SK-N-SH treated with all-trans-retinoic acid at 6 μM for 48 hours (cell line): ENCODE data around the gene ARFRP1.

ENCODE experiments used
- ATAC-seq: fragments of 200-7000 bp; cut with Tn5 transposase; 3 replicates; pipeline ENCODE4 v1.9.1; 2020; ENCODE audit warnings: mild to moderate bottlenecking, moderate library complexity
- ARNTL ChIP-seq: fragments of 450-650 bp; formaldehyde crosslinking; IDR thresholded peaks from 2 replicates; pipeline ENCODE4 v1.5.0; 2020; ENCODE audit warnings: low read depth, mild to moderate bottlenecking, moderate library complexity, borderline replicate concordance
- BACH2 ChIP-seq: fragments of 250-450 bp; sonication (Bioruptor Pico); IDR thresholded peaks from 2 replicates; pipeline ENCODE4 v1.9.0; 2021; ENCODE audit warnings: mild to moderate bottlenecking, borderline replicate concordance
- GLIS3 ChIP-seq: fragments of 250-450 bp; sonication (Bioruptor Pico); IDR thresholded peaks from 2 replicates; pipeline ENCODE4 v1.5.0; 2020; ENCODE audit warnings: mild to moderate bottlenecking, moderate library complexity
- ISL1 ChIP-seq: fragments of 250-450 bp; sonication (Bioruptor Pico); IDR thresholded peaks from 2 replicates; pipeline ENCODE4 v2.1.2; 2022; ENCODE audit warnings: mild to moderate bottlenecking, moderate library complexity
- OSR1 ChIP-seq: fragments of 250-450 bp; sonication (Bioruptor Pico); IDR thresholded peaks from 2 replicates; pipeline ENCODE4 v1.8.0; 2022; ENCODE audit warnings: moderate library complexity, mild to moderate bottlenecking, inconsistent platforms
- PPARA ChIP-seq: fragments of 250-450 bp; sonication (Bioruptor Pico); IDR thresholded peaks from 2 replicates; pipeline ENCODE4 v1.5.0; 2020; ENCODE audit warnings: mild to moderate bottlenecking, borderline replicate concordance
- SNAI2 ChIP-seq: fragments of 250-450 bp; sonication (Bioruptor Pico); IDR thresholded peaks from 2 replicates; pipeline ENCODE4 v1.5.0; 2020; ENCODE audit warnings: mild to moderate bottlenecking, moderate library complexity
- TCF4 ChIP-seq: fragments of 250-450 bp; sonication (Bioruptor Pico); IDR thresholded peaks from 2 replicates; pipeline ENCODE4 v1.8.0; 2021; ENCODE audit warnings: mild to moderate bottlenecking, moderate library complexity, borderline replicate concordance
- TOX ChIP-seq: fragments of 250-450 bp; sonication (Bioruptor Pico); IDR thresholded peaks from 2 replicates; pipeline ENCODE4 v1.8.0; 2021; ENCODE audit warnings: mild to moderate bottlenecking, moderate library complexity, borderline replicate concordance
- ZC3H10 ChIP-seq: fragments of 250-450 bp; sonication (Bioruptor Pico); IDR thresholded peaks from 2 replicates; pipeline ENCODE4 v1.5.1; 2021; ENCODE audit warnings: mild to moderate bottlenecking, moderate library complexity
- ZFP3 ChIP-seq: fragments of 250-450 bp; sonication (Bioruptor Pico); IDR thresholded peaks from 2 replicates; pipeline ENCODE4 v1.5.0; 2020; ENCODE audit warnings: mild to moderate bottlenecking, moderate library complexity
- ZFP30 ChIP-seq: fragments of 450-650 bp; formaldehyde crosslinking; IDR thresholded peaks from 2 replicates; pipeline ENCODE4 v1.5.0; 2022; ENCODE audit warnings: mild to moderate bottlenecking, moderate library complexity
- ZNF565 ChIP-seq: fragments of 450-650 bp; formaldehyde crosslinking; conservative IDR thresholded peaks from 2 replicates; pipeline ENCODE4 v1.5.0; 2020; ENCODE audit warnings: low read depth, mild to moderate bottlenecking, moderate library complexity
- ZNF70 ChIP-seq: fragments of 450-650 bp; formaldehyde crosslinking; IDR thresholded peaks from 2 replicates; pipeline ENCODE4 v1.5.0; 2020; ENCODE audit warnings: mild to moderate bottlenecking, moderate library complexity
- ZNF8 ChIP-seq: fragments of 450-650 bp; formaldehyde crosslinking; IDR thresholded peaks from 2 replicates; pipeline ENCODE4 v1.5.0; 2020; ENCODE audit warnings: mild to moderate bottlenecking, moderate library complexity
- TF ChIP-seq, protein P1 (sequence below): fragments of 250-450 bp; sonication (Bioruptor Pico); IDR thresholded peaks from 2 replicates; pipeline ENCODE4 v1.5.1; 2021; ENCODE audit warnings: mild to moderate bottlenecking, moderate library complexity
- TF ChIP-seq, protein P2 (sequence below): fragments of 250-450 bp; sonication (Bioruptor Pico); IDR thresholded peaks from 2 replicates; pipeline ENCODE4 v1.8.0; 2020; ENCODE audit warnings: mild to moderate bottlenecking, moderate library complexity, borderline replicate concordance
- TF ChIP-seq, protein P3 (sequence below): fragments of 250-450 bp; sonication (Bioruptor Pico); IDR thresholded peaks from 2 replicates; pipeline ENCODE4 v1.8.0; 2021; ENCODE audit warnings: low read depth, mild to moderate bottlenecking, moderate library complexity, borderline replicate concordance
- TF ChIP-seq, protein P4 (sequence below): fragments of 250-450 bp; sonication (Bioruptor Pico); IDR thresholded peaks from 2 replicates; pipeline ENCODE4 v1.5.1; 2020; ENCODE audit warnings: low read depth, mild to moderate bottlenecking, moderate library complexity

The ARFRP1 gene

DNA sequence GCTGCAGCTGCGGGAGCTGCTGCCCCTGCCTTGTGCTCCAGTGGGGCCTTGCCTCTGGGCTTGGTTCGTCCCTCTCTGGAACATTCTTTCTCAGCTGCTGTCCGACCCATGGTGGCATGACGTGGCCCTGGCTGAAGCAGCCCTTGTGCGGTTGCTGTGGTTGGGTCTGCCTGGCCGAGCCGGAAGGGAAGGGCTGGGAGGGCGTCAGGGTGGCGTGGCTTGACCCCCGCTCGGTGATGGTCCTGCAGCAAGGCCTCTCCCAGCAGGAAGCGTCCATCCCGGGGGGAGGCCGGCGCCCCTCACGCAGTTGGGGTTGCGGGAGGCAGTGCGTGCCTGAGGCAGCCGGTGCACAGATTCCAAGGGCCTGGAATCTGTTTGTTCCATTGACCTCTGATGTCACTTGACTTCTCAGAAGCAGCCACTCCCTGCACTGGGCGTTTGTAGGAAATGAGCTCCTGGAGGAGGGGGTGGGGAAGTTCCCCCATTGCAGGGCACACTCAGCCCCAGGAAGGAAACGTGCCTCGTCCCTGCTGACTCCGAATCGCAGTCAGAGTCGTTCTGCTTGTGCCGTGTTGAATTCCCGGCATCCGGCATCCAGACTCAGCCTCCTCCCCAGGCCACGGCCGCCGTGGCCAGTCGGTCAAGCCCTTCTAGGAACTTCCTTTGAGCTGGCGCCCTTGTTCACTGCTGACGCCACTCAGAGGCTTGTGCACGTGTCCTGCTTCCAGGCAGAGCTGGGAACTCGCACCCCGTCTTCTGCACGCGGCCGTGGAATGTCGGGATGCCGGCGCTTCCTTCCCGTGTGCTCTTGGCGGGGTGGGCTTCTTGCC lies 21.1 kb downstream of the ARFRP1 start:
- no peak for ATAC-seq
- TF ChIP-seq PPARA (CRISPR knock-in tag): no peak
- TF ChIP-seq, protein P1, sequence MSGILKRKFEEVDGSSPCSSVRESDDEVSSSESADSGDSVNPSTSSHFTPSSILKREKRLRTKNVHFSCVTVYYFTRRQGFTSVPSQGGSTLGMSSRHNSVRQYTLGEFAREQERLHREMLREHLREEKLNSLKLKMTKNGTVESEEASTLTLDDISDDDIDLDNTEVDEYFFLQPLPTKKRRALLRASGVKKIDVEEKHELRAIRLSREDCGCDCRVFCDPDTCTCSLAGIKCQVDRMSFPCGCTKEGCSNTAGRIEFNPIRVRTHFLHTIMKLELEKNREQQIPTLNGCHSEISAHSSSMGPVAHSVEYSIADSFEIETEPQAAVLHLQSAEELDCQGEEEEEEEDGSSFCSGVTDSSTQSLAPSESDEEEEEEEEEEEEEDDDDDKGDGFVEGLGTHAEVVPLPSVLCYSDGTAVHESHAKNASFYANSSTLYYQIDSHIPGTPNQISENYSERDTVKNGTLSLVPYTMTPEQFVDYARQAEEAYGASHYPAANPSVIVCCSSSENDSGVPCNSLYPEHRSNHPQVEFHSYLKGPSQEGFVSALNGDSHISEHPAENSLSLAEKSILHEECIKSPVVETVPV (CRISPR knock-in tag): no peak
- no peak for TF ChIP-seq BACH2 (CRISPR knock-in tag)
- TF ChIP-seq, protein P2, sequence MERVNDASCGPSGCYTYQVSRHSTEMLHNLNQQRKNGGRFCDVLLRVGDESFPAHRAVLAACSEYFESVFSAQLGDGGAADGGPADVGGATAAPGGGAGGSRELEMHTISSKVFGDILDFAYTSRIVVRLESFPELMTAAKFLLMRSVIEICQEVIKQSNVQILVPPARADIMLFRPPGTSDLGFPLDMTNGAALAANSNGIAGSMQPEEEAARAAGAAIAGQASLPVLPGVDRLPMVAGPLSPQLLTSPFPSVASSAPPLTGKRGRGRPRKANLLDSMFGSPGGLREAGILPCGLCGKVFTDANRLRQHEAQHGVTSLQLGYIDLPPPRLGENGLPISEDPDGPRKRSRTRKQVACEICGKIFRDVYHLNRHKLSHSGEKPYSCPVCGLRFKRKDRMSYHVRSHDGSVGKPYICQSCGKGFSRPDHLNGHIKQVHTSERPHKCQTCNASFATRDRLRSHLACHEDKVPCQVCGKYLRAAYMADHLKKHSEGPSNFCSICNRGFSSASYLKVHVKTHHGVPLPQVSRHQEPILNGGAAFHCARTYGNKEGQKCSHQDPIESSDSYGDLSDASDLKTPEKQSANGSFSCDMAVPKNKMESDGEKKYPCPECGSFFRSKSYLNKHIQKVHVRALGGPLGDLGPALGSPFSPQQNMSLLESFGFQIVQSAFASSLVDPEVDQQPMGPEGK: no peak
- no peak for TF ChIP-seq TOX (CRISPR knock-in tag)
- no peak for TF ChIP-seq ARNTL (CRISPR knock-in tag)

DNA sequence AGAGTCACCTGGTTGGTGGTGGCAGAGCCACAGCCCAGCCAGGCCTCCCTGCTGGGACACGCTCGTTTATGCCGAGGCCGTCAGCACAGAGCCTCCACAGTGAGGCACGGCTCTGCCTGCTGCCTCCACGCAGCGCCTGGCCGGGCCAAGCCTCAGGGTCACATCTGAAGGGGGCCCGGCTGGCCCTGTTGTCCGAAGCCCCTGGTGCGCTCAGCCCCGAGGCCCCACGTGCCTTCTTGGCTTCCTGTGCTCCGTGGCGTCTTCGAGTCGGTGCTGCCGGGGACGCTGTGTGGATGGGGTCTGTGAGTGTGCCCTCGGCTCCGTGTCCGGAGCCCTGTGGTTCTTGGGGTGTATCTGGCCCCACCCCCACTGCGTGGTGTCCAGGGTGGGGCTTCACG lies 21.7 kb downstream of the ARFRP1 start:
- TF ChIP-seq TCF4 (no peak), ISL1 (CRISPR knock-in tag) (no peak), ZFP3 (CRISPR knock-in tag) (no peak), BACH2 (CRISPR knock-in tag) (no peak), ARNTL (CRISPR knock-in tag) (no peak)
- TF ChIP-seq, protein P1 (CRISPR knock-in tag): no peak
- TF ChIP-seq, protein P3, sequence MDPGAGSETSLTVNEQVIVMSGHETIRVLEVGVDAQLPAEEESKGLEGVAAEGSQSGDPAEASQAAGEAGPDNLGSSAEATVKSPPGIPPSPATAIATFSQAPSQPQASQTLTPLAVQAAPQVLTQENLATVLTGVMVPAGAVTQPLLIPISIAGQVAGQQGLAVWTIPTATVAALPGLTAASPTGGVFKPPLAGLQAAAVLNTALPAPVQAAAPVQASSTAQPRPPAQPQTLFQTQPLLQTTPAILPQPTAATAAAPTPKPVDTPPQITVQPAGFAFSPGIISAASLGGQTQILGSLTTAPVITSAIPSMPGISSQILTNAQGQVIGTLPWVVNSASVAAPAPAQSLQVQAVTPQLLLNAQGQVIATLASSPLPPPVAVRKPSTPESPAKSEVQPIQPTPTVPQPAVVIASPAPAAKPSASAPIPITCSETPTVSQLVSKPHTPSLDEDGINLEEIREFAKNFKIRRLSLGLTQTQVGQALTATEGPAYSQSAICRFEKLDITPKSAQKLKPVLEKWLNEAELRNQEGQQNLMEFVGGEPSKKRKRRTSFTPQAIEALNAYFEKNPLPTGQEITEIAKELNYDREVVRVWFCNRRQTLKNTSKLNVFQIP (CRISPR knock-in tag): no peak
- no peak for ATAC-seq

DNA sequence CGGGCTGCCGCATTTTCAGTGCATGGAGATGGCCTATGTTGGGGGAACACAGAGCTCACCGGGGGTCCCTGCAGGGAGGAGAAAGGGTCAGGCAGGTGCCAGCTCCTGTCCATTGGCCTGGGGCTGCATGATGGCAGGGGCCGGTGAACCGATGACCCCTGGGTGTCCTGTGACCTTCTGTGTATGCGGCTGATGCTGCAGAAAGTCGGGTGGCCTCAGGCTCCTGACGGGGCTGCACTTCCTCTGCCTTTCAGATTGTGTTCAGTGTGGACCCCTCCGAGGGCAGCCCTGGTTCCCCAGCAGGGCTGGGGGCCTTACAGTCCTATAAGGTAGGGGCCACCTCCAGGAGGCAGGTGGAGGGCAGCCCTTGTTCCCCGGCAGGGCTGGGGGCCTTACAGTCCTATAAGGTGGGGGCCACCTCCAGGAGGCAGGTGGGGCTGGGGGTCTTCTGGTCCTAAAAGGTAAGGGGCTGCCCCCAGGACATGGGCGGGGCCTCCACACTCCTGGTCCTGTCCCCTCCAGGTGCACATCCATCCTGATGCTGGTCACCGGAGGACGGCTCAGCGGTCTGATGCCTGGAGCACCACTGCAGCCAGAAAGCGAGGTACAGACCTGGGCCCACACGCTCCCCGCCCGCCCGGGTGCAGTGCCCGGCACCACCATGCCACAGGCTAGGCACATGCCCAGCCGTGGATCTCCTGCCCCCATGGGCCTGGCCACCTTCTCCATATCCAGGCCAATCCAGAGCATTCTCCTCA lies 22.3 kb downstream of the ARFRP1 start:
- no peak for ATAC-seq
- TF ChIP-seq ZNF565 (CRISPR knock-in tag) (no peak), GLIS3 (CRISPR knock-in tag) (no peak), ARNTL (CRISPR knock-in tag) (no peak), ISL1 (CRISPR knock-in tag) (no peak), OSR1 (CRISPR knock-in tag) (no peak), ZFP3 (CRISPR knock-in tag) (no peak), SNAI2 (CRISPR knock-in tag) (no peak), ZNF70 (CRISPR knock-in tag) (no peak), ZNF8 (CRISPR knock-in tag) (no peak), ZFP30 (no peak), ZC3H10 (CRISPR knock-in tag) (no peak)
- TF ChIP-seq, protein P4, sequence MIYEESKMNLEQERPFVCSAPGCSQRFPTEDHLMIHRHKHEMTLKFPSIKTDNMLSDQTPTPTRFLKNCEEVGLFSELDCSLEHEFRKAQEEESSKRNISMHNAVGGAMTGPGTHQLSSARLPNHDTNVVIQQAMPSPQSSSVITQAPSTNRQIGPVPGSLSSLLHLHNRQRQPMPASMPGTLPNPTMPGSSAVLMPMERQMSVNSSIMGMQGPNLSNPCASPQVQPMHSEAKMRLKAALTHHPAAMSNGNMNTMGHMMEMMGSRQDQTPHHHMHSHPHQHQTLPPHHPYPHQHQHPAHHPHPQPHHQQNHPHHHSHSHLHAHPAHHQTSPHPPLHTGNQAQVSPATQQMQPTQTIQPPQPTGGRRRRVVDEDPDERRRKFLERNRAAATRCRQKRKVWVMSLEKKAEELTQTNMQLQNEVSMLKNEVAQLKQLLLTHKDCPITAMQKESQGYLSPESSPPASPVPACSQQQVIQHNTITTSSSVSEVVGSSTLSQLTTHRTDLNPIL: no peak
- TF ChIP-seq, protein P2: no peak
- TF ChIP-seq, all 23 proteins: peak for 0
